GM12878 (cell line): Measurements from ENCODE around the gene LAMC3. TPM values are rescaled to one million over a fixed set of nuclear protein-coding genes. Genes with fewer than 3 reads are reported as not detected.

Experiments
- ESRRA ChIP-seq: IDR thresholded peaks from 2 replicates; pipeline ENCODE4 v1.6.1; 2012; ENCODE audit warnings: mild to moderate bottlenecking, low read length, improper control_type of control experiment
- JUNB ChIP-seq: IDR thresholded peaks from 2 replicates; pipeline ENCODE4 v1.6.1; 2016; ENCODE audit warnings: antibody characterized with exemption, mild to moderate bottlenecking
- MTA2 ChIP-seq: fragments of 450-650 bp; IDR thresholded peaks from 2 replicates; pipeline ENCODE4 v1.6.1; 2016; ENCODE audit warnings: low read depth, mild to moderate bottlenecking, moderate library complexity
- NFIC ChIP-seq: IDR thresholded peaks from 2 replicates; pipeline ENCODE4 v1.6.1; 2012; ENCODE audit warnings: low read depth, mild to moderate bottlenecking, inconsistent platforms, low read length, moderate library complexity
- RAD51 ChIP-seq: fragments of 450-650 bp; IDR thresholded peaks from 2 replicates; pipeline ENCODE4 v1.6.1; 2016; ENCODE audit warnings: moderate library complexity, mild to moderate bottlenecking, inconsistent platforms
- TCF7 ChIP-seq: IDR thresholded peaks from 2 replicates; pipeline ENCODE4 v1.6.1; 2014; ENCODE audit warnings: antibody characterized with exemption, borderline replicate concordance
- WRNIP1 ChIP-seq: IDR thresholded peaks from 2 replicates; pipeline ENCODE4 v1.6.1; 2011; ENCODE audit warnings: low read depth, low read length, improper control_type of control experiment, borderline replicate concordance
- ZBED1 ChIP-seq: IDR thresholded peaks from 2 replicates; pipeline ENCODE4 v1.6.1; 2016; ENCODE audit warnings: borderline replicate concordance
- polyA plus RNA-seq, 11 experiments: library from polyadenylated mRNA; depleted of rRNA in 4 of 11; unstranded in 6 of 11; stranded (reverse) in 5 of 11; fragments of >200 nt; fragmentation: Nextera tagmentation in 4 of 11; fragmentation: Illumina TruSeq in 1 of 11; extraction: Ambion mirVana in 4 of 11; extraction: Trizol in 1 of 11; gene quantifications; 1 replicate in 1 of 11; 2 replicates in 10 of 11; pipeline versions ENCODE4 v1.2.1 to v1.2.3, GENCODE V29; 2011 to 2016; ENCODE audit warnings: inconsistent platforms in 2 of 11, missing spikeins in 2 of 11, low read depth in 1 of 11
- total RNA-seq, 4 experiments: library from RNA; depleted of rRNA in 3 of 4; stranded (reverse); fragments of >200 nt in 3 of 4; fragmentation: Illumina TruSeq in 1 of 4; extraction: Trizol in 1 of 4; gene quantifications; 2 replicates each; pipeline versions ENCODE4 v1.2.1 to v1.2.3, GENCODE V29; 2013 to 2021
- TF ChIP-seq, protein P1 (sequence below): fragments of 450-650 bp; IDR thresholded peaks from 2 replicates; pipeline ENCODE4 v1.6.1; 2017; ENCODE audit warnings: antibody characterized with exemption, mild to moderate bottlenecking, moderate library complexity
- TF ChIP-seq, protein P2 (sequence below): fragments of 450-650 bp; IDR thresholded peaks from 2 replicates; pipeline ENCODE4 v1.6.1; 2017; ENCODE audit warnings: mild to moderate bottlenecking, low read depth, inconsistent platforms; ENCODE audit not compliant: poor library complexity, severe bottlenecking

LAMC3 gene
- total and polyA plus RNA-seq, 10 of the 15 experiments (the other 5 are each of a cell fraction or from before 2014, with no cell fraction given): under 0.01 to 0.08 TPM; not detected in 8

DNA sequence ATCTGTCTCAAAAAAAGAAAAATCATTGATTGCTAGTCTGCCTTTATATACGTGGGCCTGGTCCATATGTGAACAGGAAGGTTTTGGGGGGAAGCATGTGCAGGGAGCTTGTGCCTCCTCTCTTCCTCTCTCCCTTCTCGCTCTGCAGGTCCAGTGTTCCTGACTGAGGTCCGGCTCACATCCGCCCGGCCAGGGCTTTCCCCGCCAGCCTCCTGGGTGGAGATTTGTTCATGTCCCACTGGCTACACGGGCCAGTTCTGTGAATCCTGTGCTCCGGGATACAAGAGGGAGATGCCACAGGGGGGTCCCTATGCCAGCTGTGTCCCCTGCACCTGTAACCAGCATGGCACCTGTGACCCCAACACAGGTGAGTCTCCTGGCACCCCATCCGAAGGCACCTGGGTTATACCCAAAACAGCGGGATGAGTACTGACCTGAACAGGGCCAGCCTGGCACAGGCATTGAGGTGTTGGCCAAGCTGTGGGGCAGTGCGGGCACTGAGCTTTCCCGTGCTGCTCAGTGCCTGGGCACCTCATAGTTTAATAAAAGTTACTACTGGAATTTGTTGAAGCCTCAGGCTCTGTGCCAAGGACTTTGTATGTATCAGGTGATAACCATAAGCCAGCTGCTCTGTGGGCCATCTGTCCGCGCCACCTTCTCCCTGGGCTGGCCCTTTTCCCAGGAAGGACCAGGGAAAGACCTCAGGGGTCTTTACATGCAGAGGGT is 48.0 kb downstream of the LAMC3 start (continued):
- TF ChIP-seq, protein P1, sequence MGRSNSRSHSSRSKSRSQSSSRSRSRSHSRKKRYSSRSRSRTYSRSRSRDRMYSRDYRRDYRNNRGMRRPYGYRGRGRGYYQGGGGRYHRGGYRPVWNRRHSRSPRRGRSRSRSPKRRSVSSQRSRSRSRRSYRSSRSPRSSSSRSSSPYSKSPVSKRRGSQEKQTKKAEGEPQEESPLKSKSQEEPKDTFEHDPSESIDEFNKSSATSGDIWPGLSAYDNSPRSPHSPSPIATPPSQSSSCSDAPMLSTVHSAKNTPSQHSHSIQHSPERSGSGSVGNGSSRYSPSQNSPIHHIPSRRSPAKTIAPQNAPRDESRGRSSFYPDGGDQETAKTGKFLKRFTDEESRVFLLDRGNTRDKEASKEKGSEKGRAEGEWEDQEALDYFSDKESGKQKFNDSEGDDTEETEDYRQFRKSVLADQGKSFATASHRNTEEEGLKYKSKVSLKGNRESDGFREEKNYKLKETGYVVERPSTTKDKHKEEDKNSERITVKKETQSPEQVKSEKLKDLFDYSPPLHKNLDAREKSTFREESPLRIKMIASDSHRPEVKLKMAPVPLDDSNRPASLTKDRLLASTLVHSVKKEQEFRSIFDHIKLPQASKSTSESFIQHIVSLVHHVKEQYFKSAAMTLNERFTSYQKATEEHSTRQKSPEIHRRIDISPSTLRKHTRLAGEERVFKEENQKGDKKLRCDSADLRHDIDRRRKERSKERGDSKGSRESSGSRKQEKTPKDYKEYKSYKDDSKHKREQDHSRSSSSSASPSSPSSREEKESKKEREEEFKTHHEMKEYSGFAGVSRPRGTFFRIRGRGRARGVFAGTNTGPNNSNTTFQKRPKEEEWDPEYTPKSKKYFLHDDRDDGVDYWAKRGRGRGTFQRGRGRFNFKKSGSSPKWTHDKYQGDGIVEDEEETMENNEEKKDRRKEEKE: no peak
- TF ChIP-seq ZBED1: no peak
- TF ChIP-seq MTA2: no peak
- TF ChIP-seq JUNB: no peak
- TF ChIP-seq NFIC: no peak
- no peak for TF ChIP-seq TCF7
- TF ChIP-seq RAD51: no peak
- TF ChIP-seq, protein P2, sequence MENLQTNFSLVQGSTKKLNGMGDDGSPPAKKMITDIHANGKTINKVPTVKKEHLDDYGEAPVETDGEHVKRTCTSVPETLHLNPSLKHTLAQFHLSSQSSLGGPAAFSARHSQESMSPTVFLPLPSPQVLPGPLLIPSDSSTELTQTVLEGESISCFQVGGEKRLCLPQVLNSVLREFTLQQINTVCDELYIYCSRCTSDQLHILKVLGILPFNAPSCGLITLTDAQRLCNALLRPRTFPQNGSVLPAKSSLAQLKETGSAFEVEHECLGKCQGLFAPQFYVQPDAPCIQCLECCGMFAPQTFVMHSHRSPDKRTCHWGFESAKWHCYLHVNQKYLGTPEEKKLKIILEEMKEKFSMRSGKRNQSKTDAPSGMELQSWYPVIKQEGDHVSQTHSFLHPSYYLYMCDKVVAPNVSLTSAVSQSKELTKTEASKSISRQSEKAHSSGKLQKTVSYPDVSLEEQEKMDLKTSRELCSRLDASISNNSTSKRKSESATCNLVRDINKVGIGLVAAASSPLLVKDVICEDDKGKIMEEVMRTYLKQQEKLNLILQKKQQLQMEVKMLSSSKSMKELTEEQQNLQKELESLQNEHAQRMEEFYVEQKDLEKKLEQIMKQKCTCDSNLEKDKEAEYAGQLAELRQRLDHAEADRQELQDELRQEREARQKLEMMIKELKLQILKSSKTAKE: no peak
- TF ChIP-seq ESRRA: no peak
- no peak for TF ChIP-seq WRNIP1
